ENCODE results near the gene LRTM1.

- no peak for TF ChIP-seq CTCF (IDR thresholded peaks at IDR 0.05 in 8 of 11, conservative IDR thresholded peaks at IDR 0.05 in 3 of 11)
- TF ChIP-seq POLR2A (IDR thresholded peaks at IDR 0.05) = no peak
- no peak for TF ChIP-seq POLR2AphosphoS5 (IDR thresholded peaks at IDR 0.05)
Measured at GRCh38 chr3:54871867-54872266, 56.0 kb downstream of the LRTM1 start.

Measured in spleen (tissue), 7 donors.